SK-N-SH treated with all-trans-retinoic acid at 6 μM for 48 hours (cell line): ENCODE results near the gene DNASE1L3.

Experiments
- ARNTL ChIP-seq: fragments of 450-650 bp; formaldehyde crosslinking; IDR thresholded peaks from 2 replicates; pipeline ENCODE4 v1.5.0; 2020; ENCODE audit warnings: low read depth, mild to moderate bottlenecking, moderate library complexity, borderline replicate concordance
- CSDC2 ChIP-seq: fragments of 250-450 bp; sonication (Bioruptor Pico); IDR thresholded peaks from 2 replicates; pipeline ENCODE4 v1.5.0; 2020; ENCODE audit warnings: mild to moderate bottlenecking, moderate library complexity
- ISL1 ChIP-seq: fragments of 250-450 bp; sonication (Bioruptor Pico); IDR thresholded peaks from 2 replicates; pipeline ENCODE4 v2.1.2; 2022; ENCODE audit warnings: mild to moderate bottlenecking, moderate library complexity
- PPARA ChIP-seq: fragments of 250-450 bp; sonication (Bioruptor Pico); IDR thresholded peaks from 2 replicates; pipeline ENCODE4 v1.5.0; 2020; ENCODE audit warnings: mild to moderate bottlenecking, borderline replicate concordance
- RARB ChIP-seq: fragments of 250-450 bp; sonication (Bioruptor Pico); IDR thresholded peaks from 2 replicates; pipeline ENCODE4 v1.8.0; 2021; ENCODE audit warnings: mild to moderate bottlenecking, moderate library complexity
- ZFP3 ChIP-seq: fragments of 250-450 bp; sonication (Bioruptor Pico); IDR thresholded peaks from 2 replicates; pipeline ENCODE4 v1.5.0; 2020; ENCODE audit warnings: mild to moderate bottlenecking, moderate library complexity
- ZNF565 ChIP-seq: fragments of 450-650 bp; formaldehyde crosslinking; conservative IDR thresholded peaks from 2 replicates; pipeline ENCODE4 v1.5.0; 2020; ENCODE audit warnings: low read depth, mild to moderate bottlenecking, moderate library complexity
- ZNF70 ChIP-seq: fragments of 450-650 bp; formaldehyde crosslinking; IDR thresholded peaks from 2 replicates; pipeline ENCODE4 v1.5.0; 2020; ENCODE audit warnings: mild to moderate bottlenecking, moderate library complexity
- TF ChIP-seq, protein P1 (sequence below): fragments of 250-450 bp; sonication (Bioruptor Pico); IDR thresholded peaks from 2 replicates; pipeline ENCODE4 v1.8.0; 2020; ENCODE audit warnings: mild to moderate bottlenecking, moderate library complexity, borderline replicate concordance
- TF ChIP-seq, protein P2 (sequence below): fragments of 250-450 bp; sonication (Bioruptor Pico); IDR thresholded peaks from 2 replicates; pipeline ENCODE4 v1.5.1; 2021; ENCODE audit warnings: mild to moderate bottlenecking, moderate library complexity
- TF ChIP-seq, protein P3 (sequence below): fragments of 250-450 bp; sonication (Bioruptor Pico); IDR thresholded peaks from 2 replicates; pipeline ENCODE4 v1.5.1; 2020; ENCODE audit warnings: low read depth, mild to moderate bottlenecking, moderate library complexity

DNA sequence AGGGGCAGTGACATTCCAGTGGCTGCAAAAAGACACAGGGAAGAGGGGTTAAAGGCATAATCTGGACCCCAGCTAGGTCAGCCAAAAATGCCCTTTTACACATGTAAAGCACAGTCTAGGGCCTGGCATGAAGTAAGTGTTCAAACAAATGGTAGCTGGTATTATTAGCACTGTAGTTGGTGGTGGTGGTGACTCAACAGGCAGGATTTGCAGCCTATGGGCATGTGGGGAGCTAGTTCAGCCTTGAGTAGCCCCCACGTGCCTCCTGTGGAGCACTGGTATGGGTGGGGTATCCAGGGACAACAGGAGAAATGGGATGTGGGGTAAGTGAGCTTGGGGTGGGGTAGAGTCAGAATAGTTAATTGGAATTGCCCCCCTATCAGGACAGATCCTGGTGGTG is 27.6 kb downstream of the DNASE1L3 start:
- TF ChIP-seq ZNF70 (CRISPR knock-in tag) (no peak), PPARA (CRISPR knock-in tag) (no peak), CSDC2 (CRISPR knock-in tag) (no peak), ARNTL (CRISPR knock-in tag) (no peak), RARB (CRISPR knock-in tag) (no peak), ISL1 (CRISPR knock-in tag) (no peak), ZNF565 (no peak), ZFP3 (CRISPR knock-in tag) (no peak)
- TF ChIP-seq, protein P1, sequence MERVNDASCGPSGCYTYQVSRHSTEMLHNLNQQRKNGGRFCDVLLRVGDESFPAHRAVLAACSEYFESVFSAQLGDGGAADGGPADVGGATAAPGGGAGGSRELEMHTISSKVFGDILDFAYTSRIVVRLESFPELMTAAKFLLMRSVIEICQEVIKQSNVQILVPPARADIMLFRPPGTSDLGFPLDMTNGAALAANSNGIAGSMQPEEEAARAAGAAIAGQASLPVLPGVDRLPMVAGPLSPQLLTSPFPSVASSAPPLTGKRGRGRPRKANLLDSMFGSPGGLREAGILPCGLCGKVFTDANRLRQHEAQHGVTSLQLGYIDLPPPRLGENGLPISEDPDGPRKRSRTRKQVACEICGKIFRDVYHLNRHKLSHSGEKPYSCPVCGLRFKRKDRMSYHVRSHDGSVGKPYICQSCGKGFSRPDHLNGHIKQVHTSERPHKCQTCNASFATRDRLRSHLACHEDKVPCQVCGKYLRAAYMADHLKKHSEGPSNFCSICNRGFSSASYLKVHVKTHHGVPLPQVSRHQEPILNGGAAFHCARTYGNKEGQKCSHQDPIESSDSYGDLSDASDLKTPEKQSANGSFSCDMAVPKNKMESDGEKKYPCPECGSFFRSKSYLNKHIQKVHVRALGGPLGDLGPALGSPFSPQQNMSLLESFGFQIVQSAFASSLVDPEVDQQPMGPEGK (CRISPR knock-in tag) = no peak
- TF ChIP-seq, protein P2, sequence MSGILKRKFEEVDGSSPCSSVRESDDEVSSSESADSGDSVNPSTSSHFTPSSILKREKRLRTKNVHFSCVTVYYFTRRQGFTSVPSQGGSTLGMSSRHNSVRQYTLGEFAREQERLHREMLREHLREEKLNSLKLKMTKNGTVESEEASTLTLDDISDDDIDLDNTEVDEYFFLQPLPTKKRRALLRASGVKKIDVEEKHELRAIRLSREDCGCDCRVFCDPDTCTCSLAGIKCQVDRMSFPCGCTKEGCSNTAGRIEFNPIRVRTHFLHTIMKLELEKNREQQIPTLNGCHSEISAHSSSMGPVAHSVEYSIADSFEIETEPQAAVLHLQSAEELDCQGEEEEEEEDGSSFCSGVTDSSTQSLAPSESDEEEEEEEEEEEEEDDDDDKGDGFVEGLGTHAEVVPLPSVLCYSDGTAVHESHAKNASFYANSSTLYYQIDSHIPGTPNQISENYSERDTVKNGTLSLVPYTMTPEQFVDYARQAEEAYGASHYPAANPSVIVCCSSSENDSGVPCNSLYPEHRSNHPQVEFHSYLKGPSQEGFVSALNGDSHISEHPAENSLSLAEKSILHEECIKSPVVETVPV (CRISPR knock-in tag) = no peak
- TF ChIP-seq, protein P3, sequence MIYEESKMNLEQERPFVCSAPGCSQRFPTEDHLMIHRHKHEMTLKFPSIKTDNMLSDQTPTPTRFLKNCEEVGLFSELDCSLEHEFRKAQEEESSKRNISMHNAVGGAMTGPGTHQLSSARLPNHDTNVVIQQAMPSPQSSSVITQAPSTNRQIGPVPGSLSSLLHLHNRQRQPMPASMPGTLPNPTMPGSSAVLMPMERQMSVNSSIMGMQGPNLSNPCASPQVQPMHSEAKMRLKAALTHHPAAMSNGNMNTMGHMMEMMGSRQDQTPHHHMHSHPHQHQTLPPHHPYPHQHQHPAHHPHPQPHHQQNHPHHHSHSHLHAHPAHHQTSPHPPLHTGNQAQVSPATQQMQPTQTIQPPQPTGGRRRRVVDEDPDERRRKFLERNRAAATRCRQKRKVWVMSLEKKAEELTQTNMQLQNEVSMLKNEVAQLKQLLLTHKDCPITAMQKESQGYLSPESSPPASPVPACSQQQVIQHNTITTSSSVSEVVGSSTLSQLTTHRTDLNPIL (CRISPR knock-in tag) = no peak
